ENCODE results near the gene MEX3D. TPM values are rescaled to one million over a fixed set of nuclear protein-coding genes. Genes with fewer than 3 reads are reported as not detected.
"Not testable (repeated sequence)": the region's sequence is repeated elsewhere in the genome, so short reads cannot be mapped to it uniquely, and the experiment has no call there.

Gene MEX3D
- total and polyA plus RNA-seq, 2 of the 4 experiments (the other 2 are of a cell fraction): 9.1 to 9.6 TPM

- H3K27me3 ChIP-seq (ENCODE audit: control insufficient read depth, insufficient read depth, low read length): peaks cover 2% of the 10 kb centered on the region; the same call in 1 of the 2 replicates
- H3K36me3 ChIP-seq (ENCODE audit: control insufficient read depth, insufficient read depth, low read length): no peaks in the 10 kb centered on the region
- no peak overlapping the region for H2BK15ac ChIP-seq (ENCODE audit: low read depth, low read length)
- POLR2A ChIA-PET (ENCODE audit: unreplicated experiment): no interaction called here
- H3K4me2 ChIP-seq (ENCODE audit: low read depth, low read length): no peak overlapping the region
- dilution Hi-C loops (cut with HindIII; ENCODE audit: low sequenced_read_pairs, unreplicated experiment): no loop called here
- in situ Hi-C loops (cut with MboI; ENCODE audit: low sequenced_read_pairs): loop anchor here (25.0 kb wide), 1 partner anchor 247 kb away; no protein-coding TSS in a partner anchor
- CTCF ChIA-PET: no interaction called here
- TF ChIP-seq USF2 (IDR thresholded peaks at IDR 0.05; ENCODE audit: low read depth, low read length) (no peak), CEBPB (IDR thresholded peaks at IDR 0.05; ENCODE audit: low read depth, low read length) (no peak)
- no peaks in the 10 kb centered on the region for H3K9me3 ChIP-seq (ENCODE audit: control insufficient read depth, insufficient read depth, low read length)
- H3K14ac ChIP-seq (replicated peaks; ENCODE audit: low read depth, low read length): no peak overlapping the region
- no peaks in the 10 kb centered on the region for H4K20me1 ChIP-seq (ENCODE audit: insufficient read depth, low read length)
- H3K4me1 ChIP-seq (ENCODE audit: control insufficient read depth, insufficient read depth, low read length): peaks cover 2% of the 10 kb centered on the region; the same call in 1 of the 2 replicates
- H4K8ac ChIP-seq (ENCODE audit: low read depth in 2 of 2, low read length in 2 of 2): no peak overlapping the region
- H4K5ac ChIP-seq (ENCODE audit: low read depth, low read length): no peak overlapping the region
- H3K27ac ChIP-seq (ENCODE audit: insufficient read depth, low read length): no peak overlapping the region
- H2BK20ac ChIP-seq (ENCODE audit: low read depth, low read length): no peak overlapping the region
- H2AK9ac ChIP-seq (replicated peaks; ENCODE audit: low read depth, low read length, poor library complexity): no peak overlapping the region
- DNase-seq (no peak), ATAC-seq (ENCODE audit: low read depth) (peak; percentile 32; the same call in 1 of the 2 replicates)
- H2BK5ac ChIP-seq (ENCODE audit: low read depth, low read length, poor library complexity, severe bottlenecking): no peak overlapping the region
- intact Hi-C loops (cut with micrococcal nuclease): no loop called here
- WGBS, 2 experiments (ENCODE audit: extremely low coverage in 2 of 2, insufficient read length in 1 of 2): 56% methylated on average over 5 of the region's 17 CpGs; no CpG with 5 or more reads in 1 of the 2 experiments
- no peak overlapping the region for H3K18ac ChIP-seq (ENCODE audit: low read depth, low read length)
- no peak overlapping the region for H3K56ac ChIP-seq (ENCODE audit: extremely low read depth, insufficient read depth, low read length)
- no TSS peak for BruUV-seq (replicated peaks)
- no peak overlapping the region for H2BK120ac ChIP-seq (ENCODE audit: low read depth, low read length)
- no peak overlapping the region for H3K4ac ChIP-seq (ENCODE audit: low read depth, low read length)
- H3K23ac ChIP-seq (ENCODE audit: low read depth, low read length): no peak overlapping the region; the same call in 1 of the 2 replicates
- H3K4me3 ChIP-seq (ENCODE audit: insufficient read depth, low read depth, low read length): no peak overlapping the region
- no peak overlapping the region for H2AK5ac ChIP-seq (ENCODE audit: low read depth, low read length)
- no peak overlapping the region for H3K9ac ChIP-seq (ENCODE audit: low read depth, low read length)
- no peaks in the 10 kb centered on the region for H3K79me1 ChIP-seq (ENCODE audit: low read depth in 1 of 2, low read length in 2 of 2)
- H3K9me1 ChIP-seq (ENCODE audit: insufficient read depth, low read length): no peaks in the 10 kb centered on the region
- H2AFZ ChIP-seq (replicated peaks; ENCODE audit: low read length, poor library complexity): peak overlapping the region; percentile 21
- H4K91ac ChIP-seq (ENCODE audit: insufficient read depth, low read depth, low read length): no peak overlapping the region
Observed at GRCh38 chr19:1540365-1540925, 27.7 kb downstream of the MEX3D start.

- H2BK5ac ChIP-seq (ENCODE audit: low read depth, low read length, poor library complexity, severe bottlenecking); DNase-seq; H3K27ac ChIP-seq (ENCODE audit: insufficient read depth, low read length); dilution Hi-C loops (cut with HindIII; ENCODE audit: low sequenced_read_pairs, unreplicated experiment); H3K23ac ChIP-seq (ENCODE audit: low read depth, low read length); H3K79me1 ChIP-seq (ENCODE audit: low read depth in 1 of 2, low read length in 2 of 2); H3K9me3 ChIP-seq (ENCODE audit: control insufficient read depth, insufficient read depth, low read length); H2AFZ ChIP-seq (replicated peaks; ENCODE audit: low read length, poor library complexity); ATAC-seq (ENCODE audit: low read depth); H4K5ac ChIP-seq (ENCODE audit: low read depth, low read length); H3K4me2 ChIP-seq (ENCODE audit: low read depth, low read length); H3K18ac ChIP-seq (ENCODE audit: low read depth, low read length); BruUV-seq (replicated peaks); H4K8ac ChIP-seq (ENCODE audit: low read depth in 2 of 2, low read length in 2 of 2); POLR2A ChIA-PET (ENCODE audit: unreplicated experiment); H4K91ac ChIP-seq (ENCODE audit: insufficient read depth, low read depth, low read length); CTCF ChIA-PET; H3K4ac ChIP-seq (ENCODE audit: low read depth, low read length); H3K9me1 ChIP-seq (ENCODE audit: insufficient read depth, low read length); H4K20me1 ChIP-seq (ENCODE audit: insufficient read depth, low read length); H2BK20ac ChIP-seq (ENCODE audit: low read depth, low read length); H2AK9ac ChIP-seq (replicated peaks; ENCODE audit: low read depth, low read length, poor library complexity); H3K14ac ChIP-seq (replicated peaks; ENCODE audit: low read depth, low read length); H3K27me3 ChIP-seq (ENCODE audit: control insufficient read depth, insufficient read depth, low read length); H2BK120ac ChIP-seq (ENCODE audit: low read depth, low read length); H2AK5ac ChIP-seq (ENCODE audit: low read depth, low read length); intact Hi-C loops (cut with micrococcal nuclease); H3K36me3 ChIP-seq (ENCODE audit: control insufficient read depth, insufficient read depth, low read length); H3K56ac ChIP-seq (ENCODE audit: extremely low read depth, insufficient read depth, low read length); H2BK15ac ChIP-seq (ENCODE audit: low read depth, low read length); H3K4me1 ChIP-seq (ENCODE audit: control insufficient read depth, insufficient read depth, low read length); H3K4me3 ChIP-seq (ENCODE audit: insufficient read depth, low read depth, low read length); H3K9ac ChIP-seq (ENCODE audit: low read depth, low read length): not testable (repeated sequence)
- in situ Hi-C loops (cut with MboI; ENCODE audit: low sequenced_read_pairs): loop anchor here (25.0 kb wide), 1 partner anchor 248 kb away; no protein-coding TSS in a partner anchor
- WGBS, 2 experiments (ENCODE audit: extremely low coverage in 2 of 2, insufficient read length in 1 of 2): no CpG with 5 or more reads among the region's 11 CpGs
Observed at GRCh38 chr19:1539749-1540148, 28.4 kb downstream of the MEX3D start.

Measured in IMR-90 (cell line).